Brain microvascular endothelial cell (primary cell): ENCODE results near the gene ZNF384.
A peak's percentile ranks its signal among the peaks of the same experiment; 100 is the strongest.

Experiments
- DNase-seq: peaks from one replicate; pipeline ENCODE4 v3.0.0-alpha.2; 2020
- H3K27ac ChIP-seq: fragments of 250-450 bp; sonication (Bioruptor Pico); 2 replicates; pipeline ENCODE4 v1.5.1; 2020; ENCODE audit warnings: mild to moderate bottlenecking, moderate library complexity
- H3K27me3 ChIP-seq: fragments of 250-450 bp; sonication (Bioruptor Pico); replicated peaks from 2 replicates; pipeline ENCODE4 v1.5.1; 2020; ENCODE audit warnings: mild to moderate bottlenecking
- H3K36me3 ChIP-seq: fragments of 250-450 bp; sonication (Bioruptor Pico); replicated peaks from 2 replicates; pipeline ENCODE4 v1.5.1; 2020; ENCODE audit warnings: mild to moderate bottlenecking
- H3K4me3 ChIP-seq: 2 replicates; pipeline ENCODE4 v1.5.1; 2011; ENCODE audit warnings: low read depth, mild to moderate bottlenecking, control low read depth, low read length, moderate library complexity
- CTCF ChIP-seq: IDR thresholded peaks from 2 replicates; pipeline ENCODE4 v1.5.1; 2011; ENCODE audit warnings: low read depth, mild to moderate bottlenecking, moderate library complexity, low read length, control low read depth, inconsistent platforms; ENCODE audit errors: missing control alignments
- in situ Hi-C: cut with HindIII; loops from 2 replicates; pipeline ENCODE4 v1.10.0; 2017; ENCODE audit warnings: low sequenced_read_pairs, low pct_ligation_motif_present

Gene ZNF384

GRCh38 chr12:6653987-6654386, 35.2 kb downstream of the ZNF384 start:
- Histone ChIP-seq H3K27me3 (no peaks in the 10 kb centered on the region), H3K4me3 (no peak overlapping the region), H3K27ac (no peak overlapping the region), H3K36me3 (peaks cover 37% of the 10 kb centered on the region)
- in situ Hi-C loops, result no loop called here
- no peak for TF ChIP-seq CTCF
- no peak for DNase-seq

- no peak for DNase-seq
- Histone ChIP-seq H3K27ac (no peak overlapping the region), H3K4me3 (no peak overlapping the region), H3K27me3 (no peaks in the 10 kb centered on the region), H3K36me3 (peaks cover 37% of the 10 kb centered on the region)
- TF ChIP-seq CTCF, result no peak
- in situ Hi-C loops, result no loop called here
These were observed 35.8 kb downstream of the ZNF384 start for GRCh38 chr12:6653342-6653741.

GRCh38 chr12:6652391-6652790, 36.8 kb downstream of the ZNF384 start:
- no peak overlapping the region for H3K4me3 ChIP-seq
- peaks cover 38% of the 10 kb centered on the region for H3K36me3 ChIP-seq
- H3K27me3 ChIP-seq, result no peaks in the 10 kb centered on the region
- no peak overlapping the region for H3K27ac ChIP-seq
- DNase-seq, result no peak
- no peak for TF ChIP-seq CTCF
- in situ Hi-C loops, result no loop called here

GRCh38 chr12:6650832-6651231, 38.3 kb downstream of the ZNF384 start:
- peaks cover 30% of the 10 kb centered on the region for H3K36me3 ChIP-seq
- no peaks in the 10 kb centered on the region for H3K27me3 ChIP-seq
- DNase-seq, result no peak
- H3K27ac ChIP-seq, result no peak overlapping the region
- in situ Hi-C loops, result no loop called here
- TF ChIP-seq CTCF, result no peak
- H3K4me3 ChIP-seq, result no peak overlapping the region

GRCh38 chr12:6647083-6647604, 42.0 kb downstream of the ZNF384 start, which contains the start of gene ACRBP:
ACRBP (minus strand) TSS chr12:6647432; CDS start chr12:6647366, 66 bp downstream.
- DNase-seq, result no peak
- no peak for TF ChIP-seq CTCF
- no peaks in the 10 kb centered on the region for H3K27me3 ChIP-seq
- no peak within 1 kb of the TSS for H3K27ac ChIP-seq
- peak within 1 kb of the TSS; percentile 43 for H3K4me3 ChIP-seq
- peaks cover 16% of the 10 kb centered on the region for H3K36me3 ChIP-seq
- in situ Hi-C loops, result no loop called here
